Measurements from ENCODE around the gene RSU1. TPM values are rescaled to one million over a fixed set of nuclear protein-coding genes. Genes with fewer than 3 reads are reported as not detected.

Gene RSU1
- total RNA-seq, 1 donor from 2014 or later = 37.3 TPM

DNA sequence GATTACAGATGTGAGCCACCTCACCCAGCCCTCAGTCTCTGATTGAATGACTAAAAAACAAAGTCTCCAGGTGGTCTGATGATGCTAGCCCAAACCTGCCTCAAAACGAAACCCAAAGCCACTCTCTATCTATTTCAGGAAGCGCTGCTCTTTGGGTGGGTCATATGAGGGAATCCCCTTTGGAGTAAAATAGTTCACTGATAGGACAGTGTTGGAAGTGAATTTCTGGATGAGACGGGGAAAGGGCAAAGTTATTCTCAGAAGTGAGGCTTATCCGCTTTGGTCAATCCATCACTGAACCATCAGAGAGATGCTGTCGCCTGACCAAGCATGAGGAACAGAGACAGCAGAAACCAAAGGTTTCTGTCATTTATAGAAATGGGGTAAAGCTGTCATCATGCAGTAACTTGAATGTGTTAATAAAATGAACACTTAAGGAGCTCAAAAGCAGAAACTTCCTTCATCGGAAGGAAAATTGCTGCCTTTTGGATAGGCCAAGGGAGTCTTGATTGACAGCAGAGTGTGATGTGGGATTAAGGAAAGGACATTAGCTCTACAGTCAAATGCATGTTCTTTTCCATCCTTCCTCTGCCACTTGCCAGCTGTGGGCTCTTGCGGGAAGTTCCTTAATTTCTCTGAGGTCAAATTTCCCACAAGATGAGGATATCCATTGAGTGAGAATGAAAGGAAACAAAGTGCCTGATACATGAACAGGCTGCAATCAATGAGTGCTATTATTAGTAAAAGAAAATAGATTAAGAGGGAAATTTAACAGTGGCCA, 230.7 kb downstream of the RSU1 start:
- H3K27me3 Mint-ChIP-seq = peaks cover under 1% of the 10 kb centered on the region
- no peak for DNase-seq (ENCODE audit: extremely low spot score, unreplicated experiment)
- TF ChIP-seq, protein P1, sequence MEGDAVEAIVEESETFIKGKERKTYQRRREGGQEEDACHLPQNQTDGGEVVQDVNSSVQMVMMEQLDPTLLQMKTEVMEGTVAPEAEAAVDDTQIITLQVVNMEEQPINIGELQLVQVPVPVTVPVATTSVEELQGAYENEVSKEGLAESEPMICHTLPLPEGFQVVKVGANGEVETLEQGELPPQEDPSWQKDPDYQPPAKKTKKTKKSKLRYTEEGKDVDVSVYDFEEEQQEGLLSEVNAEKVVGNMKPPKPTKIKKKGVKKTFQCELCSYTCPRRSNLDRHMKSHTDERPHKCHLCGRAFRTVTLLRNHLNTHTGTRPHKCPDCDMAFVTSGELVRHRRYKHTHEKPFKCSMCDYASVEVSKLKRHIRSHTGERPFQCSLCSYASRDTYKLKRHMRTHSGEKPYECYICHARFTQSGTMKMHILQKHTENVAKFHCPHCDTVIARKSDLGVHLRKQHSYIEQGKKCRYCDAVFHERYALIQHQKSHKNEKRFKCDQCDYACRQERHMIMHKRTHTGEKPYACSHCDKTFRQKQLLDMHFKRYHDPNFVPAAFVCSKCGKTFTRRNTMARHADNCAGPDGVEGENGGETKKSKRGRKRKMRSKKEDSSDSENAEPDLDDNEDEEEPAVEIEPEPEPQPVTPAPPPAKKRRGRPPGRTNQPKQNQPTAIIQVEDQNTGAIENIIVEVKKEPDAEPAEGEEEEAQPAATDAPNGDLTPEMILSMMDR (conservative IDR thresholded peaks at IDR 0.05) = no peak

DNA sequence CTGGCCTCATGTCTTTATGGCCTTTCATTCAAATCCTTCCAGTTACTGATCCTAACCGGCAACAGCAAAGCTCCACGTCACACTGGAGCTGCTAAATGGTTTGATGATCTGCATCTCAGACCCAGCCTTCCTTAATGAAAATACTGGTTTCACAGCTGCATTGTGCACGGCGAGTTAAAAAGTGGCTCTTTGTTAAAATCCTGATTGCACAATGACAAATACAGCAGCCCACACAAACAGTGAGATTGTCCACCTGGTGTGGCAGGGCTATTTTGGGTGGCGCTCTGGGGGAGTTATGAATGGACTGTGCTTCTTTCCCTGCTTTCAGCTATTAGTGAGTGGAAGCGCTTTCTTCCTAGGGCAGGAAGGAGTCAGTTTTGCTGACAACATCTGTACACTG, 232.1 kb downstream of the RSU1 start:
- H3K36me3 Mint-ChIP-seq = no peaks in the 10 kb centered on the region
- H3K27me3 Mint-ChIP-seq = peaks cover 5% of the 10 kb centered on the region
- no peak overlapping the region for H3K27ac Mint-ChIP-seq
- H3K4me3 Mint-ChIP-seq = no peak overlapping the region
- no peak for DNase-seq (ENCODE audit: extremely low spot score, unreplicated experiment)
- no peaks in the 10 kb centered on the region for H3K4me1 Mint-ChIP-seq (ENCODE audit: unreplicated experiment)
- TF ChIP-seq, protein P1 (conservative IDR thresholded peaks at IDR 0.05) = no peak
- no peaks in the 10 kb centered on the region for H3K9me3 Mint-ChIP-seq

More for the DNA sequence above, 230.7 kb downstream of the RSU1 start:
- no peak overlapping the region for H3K4me3 Mint-ChIP-seq
- H3K36me3 Mint-ChIP-seq = no peaks in the 10 kb centered on the region
- no peaks in the 10 kb centered on the region for H3K9me3 Mint-ChIP-seq
- no peak overlapping the region for H3K27ac Mint-ChIP-seq
- H3K4me1 Mint-ChIP-seq (ENCODE audit: unreplicated experiment) = no peaks in the 10 kb centered on the region

DNA sequence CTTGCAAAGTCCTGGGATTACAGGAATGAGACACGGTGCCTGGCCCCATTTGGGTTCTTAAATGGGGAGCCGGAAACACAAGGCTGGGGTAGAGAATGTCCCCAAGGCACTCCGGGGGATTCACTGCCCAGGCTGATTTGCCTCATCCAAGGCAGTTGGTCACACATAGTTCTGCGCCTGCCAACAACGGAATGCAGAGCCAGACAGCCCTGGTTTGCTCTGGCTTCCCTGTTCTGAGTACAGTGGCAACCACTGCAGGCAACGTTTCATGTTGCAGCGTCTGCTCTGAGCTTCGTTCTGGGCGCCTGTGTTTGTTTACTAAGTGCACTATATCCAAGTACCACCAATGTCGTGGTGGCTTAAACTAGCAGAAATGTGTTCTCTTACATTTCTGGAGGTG, 233.8 kb downstream of the RSU1 start:
- TF ChIP-seq, protein P1 (conservative IDR thresholded peaks at IDR 0.05) = no peak
- H3K36me3 Mint-ChIP-seq = no peaks in the 10 kb centered on the region
- DNase-seq (ENCODE audit: extremely low spot score, unreplicated experiment) = no peak
- peaks cover 13% of the 10 kb centered on the region for H3K27me3 Mint-ChIP-seq
- H3K9me3 Mint-ChIP-seq = no peaks in the 10 kb centered on the region
- H3K4me1 Mint-ChIP-seq (ENCODE audit: unreplicated experiment) = no peaks in the 10 kb centered on the region
- H3K27ac Mint-ChIP-seq = no peak overlapping the region
- no peak overlapping the region for H3K4me3 Mint-ChIP-seq

DNA sequence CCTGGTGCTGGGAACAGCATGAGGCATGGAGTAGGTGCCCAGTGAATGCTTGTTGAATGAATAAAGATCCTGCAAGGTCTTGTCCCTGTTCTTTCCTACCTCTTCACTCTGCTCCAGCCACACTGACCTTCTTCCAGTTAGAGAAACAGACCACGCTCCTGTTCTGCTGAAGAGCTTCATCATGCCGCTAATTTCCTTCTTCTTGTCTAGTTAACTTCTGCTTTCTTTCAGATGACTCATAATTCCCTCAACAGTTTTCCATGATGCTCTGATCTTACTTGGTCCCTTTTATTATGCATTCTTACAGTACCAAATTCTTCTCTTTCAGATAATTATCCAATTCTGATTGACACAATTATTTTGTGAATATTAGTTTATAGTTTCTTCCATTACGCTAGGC, 236.0 kb downstream of the RSU1 start:
- no peaks in the 10 kb centered on the region for H3K9me3 Mint-ChIP-seq
- H3K36me3 Mint-ChIP-seq = no peaks in the 10 kb centered on the region
- peaks cover 21% of the 10 kb centered on the region for H3K27me3 Mint-ChIP-seq
- no peaks in the 10 kb centered on the region for H3K4me1 Mint-ChIP-seq (ENCODE audit: unreplicated experiment)
- no peak overlapping the region for H3K4me3 Mint-ChIP-seq
- H3K27ac Mint-ChIP-seq = no peak overlapping the region
- TF ChIP-seq, protein P1 (conservative IDR thresholded peaks at IDR 0.05) = no peak
- no peak for DNase-seq (ENCODE audit: extremely low spot score, unreplicated experiment)

DNA sequence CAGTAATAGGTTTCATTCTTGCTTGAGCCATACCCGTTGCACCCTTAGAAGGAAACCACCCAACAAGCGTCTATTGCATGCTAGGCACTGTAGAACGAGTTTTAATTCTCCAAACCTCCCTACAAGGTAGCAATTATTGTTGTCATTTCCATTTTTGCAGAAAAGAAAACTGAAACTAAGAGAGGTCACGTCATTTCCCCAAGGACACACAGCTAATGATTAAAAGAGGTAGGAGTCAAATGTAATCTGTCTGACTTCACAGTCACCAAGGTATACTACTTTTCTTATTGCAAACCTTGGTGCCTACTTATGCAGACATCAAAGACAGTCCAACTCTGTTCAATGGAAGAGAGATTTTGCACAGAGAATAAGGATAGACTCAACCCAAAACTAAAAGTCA, 246.5 kb downstream of the RSU1 start:
- Mint-ChIP-seq H3K27ac (no peak overlapping the region), H3K9me3 (no peaks in the 10 kb centered on the region)

More for the DNA sequence above, 246.5 kb downstream of the RSU1 start:
- Mint-ChIP-seq H3K36me3 (no peaks in the 10 kb centered on the region), H3K27me3 (peaks cover 23% of the 10 kb centered on the region), H3K4me1 (ENCODE audit: unreplicated experiment) (no peaks in the 10 kb centered on the region), H3K4me3 (no peak overlapping the region)
- TF ChIP-seq, protein P1 (conservative IDR thresholded peaks at IDR 0.05) = no peak
- no peak for DNase-seq (ENCODE audit: extremely low spot score, unreplicated experiment)
